NCI-H187 treated with DMSO at 0.1 percent for 48 hours (cell line): ENCODE data around the gene FAM20C.

Experiments
- DNase-seq: peaks from one replicate; lab custom pipeline; 2025; lab: John Stamatoyannopoulos, UW

FAM20C gene

DNA sequence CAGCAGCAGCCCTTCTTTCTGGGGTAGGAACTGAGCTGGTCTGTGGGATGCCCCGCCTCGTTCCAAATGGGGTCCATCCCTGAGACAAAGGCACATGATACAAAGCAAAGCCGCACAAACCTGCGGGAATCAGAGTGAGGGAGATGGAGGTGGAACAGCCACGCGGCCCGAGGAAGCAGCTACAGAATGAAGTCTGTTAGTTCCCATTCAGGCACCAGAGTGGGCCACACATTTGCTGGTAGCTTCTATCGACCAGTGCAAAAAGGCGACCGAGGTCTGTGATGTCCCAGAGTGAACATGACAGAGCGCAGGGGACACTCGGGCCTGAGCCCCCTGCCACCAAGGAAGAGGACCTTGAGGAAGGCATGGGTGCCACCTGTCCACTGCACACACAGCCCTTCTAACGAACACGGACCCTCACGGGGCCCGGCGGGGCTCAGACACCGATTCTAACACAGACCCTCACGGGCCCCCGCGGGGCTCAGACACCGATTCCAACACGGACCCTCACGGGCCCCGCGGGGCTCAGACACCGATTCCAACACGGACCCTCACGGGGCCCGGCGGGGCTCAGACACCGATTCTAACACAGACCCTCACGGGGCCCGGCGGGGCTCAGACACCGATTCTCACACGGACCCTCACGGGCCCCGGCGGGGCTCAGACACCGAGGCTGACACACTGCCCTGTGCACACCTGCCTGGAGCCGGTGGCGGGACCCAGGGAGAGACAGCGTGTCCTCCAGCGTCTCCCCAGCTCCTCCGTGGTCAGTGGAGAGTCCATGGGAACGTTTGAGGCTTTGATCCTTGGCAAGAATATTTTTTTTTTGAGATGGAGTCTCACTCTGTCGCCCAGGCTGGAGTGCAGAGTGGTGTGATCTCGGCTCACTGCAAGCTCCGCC, 32.8 kb upstream of the FAM20C start:
- DNase-seq = no peak

DNA sequence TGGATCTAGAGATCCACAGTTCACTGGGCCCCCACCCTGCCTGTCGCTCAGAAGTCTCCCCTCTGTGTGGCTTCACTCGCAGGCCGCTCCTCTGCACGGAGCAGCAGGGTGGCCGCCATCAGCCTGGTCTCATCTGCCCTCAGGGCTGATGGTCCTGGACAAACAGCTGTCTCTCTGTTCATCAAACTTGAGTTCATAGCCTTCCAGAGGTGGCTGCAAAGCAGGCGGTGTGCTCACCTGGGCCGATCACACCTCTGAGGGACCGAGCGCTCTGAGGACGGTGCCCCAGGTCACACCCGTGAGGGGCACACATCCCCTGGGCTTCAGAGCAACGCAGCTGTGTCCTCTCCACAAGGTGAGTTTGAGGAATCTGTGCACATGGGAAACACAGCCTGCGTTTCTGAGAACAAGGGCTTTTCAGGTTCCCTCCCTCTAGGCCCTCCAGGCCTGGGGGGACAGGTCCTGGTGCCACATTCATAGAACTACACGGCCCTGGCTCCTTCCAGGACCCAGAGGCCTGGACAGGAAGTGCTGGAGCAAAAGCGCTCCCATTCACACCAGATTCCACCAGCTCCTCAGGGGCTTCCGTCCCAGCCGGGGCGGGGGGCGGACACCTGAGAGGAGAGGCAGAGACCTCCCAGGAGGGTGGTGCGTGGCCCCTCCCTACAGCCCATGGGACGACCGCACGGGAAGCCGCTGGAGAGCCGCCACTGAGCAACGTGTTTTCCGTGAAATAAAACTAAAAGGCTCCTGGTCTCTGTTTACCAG, 31.2 kb upstream of the FAM20C start:
- DNase-seq = no peak

DNA sequence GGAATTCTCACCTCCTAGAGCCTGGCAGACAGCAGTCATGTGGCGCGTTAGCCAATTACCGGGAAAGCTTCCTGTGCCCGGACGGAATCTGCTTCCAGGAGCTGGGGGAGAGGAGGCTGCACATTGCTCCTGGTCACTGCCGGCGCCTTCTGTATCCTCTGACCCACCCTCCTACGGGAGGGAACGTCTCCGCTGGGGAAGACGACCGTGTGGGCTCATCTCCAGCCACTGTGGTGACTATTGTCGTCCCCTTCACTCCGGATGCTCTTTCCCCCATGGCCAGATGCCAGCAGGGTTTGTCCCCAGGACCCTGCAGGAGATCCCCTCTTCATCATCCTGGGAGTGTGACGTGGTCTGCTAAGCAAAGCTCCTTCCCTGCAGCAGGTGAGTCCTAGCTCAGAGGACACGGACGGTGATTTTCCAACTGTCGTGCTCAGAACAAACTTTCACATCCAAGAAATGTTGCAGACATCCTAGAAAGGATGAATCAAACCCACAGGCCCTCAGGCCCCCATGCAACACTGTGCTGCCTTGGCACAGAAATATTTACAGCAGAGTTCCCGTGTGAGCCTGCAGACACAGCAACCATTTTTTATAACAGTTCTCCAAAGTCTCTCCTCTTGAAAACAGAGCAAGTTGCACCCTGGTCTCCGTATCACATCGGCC, 29.6 kb upstream of the FAM20C start:
- DNase-seq = no peak

DNA sequence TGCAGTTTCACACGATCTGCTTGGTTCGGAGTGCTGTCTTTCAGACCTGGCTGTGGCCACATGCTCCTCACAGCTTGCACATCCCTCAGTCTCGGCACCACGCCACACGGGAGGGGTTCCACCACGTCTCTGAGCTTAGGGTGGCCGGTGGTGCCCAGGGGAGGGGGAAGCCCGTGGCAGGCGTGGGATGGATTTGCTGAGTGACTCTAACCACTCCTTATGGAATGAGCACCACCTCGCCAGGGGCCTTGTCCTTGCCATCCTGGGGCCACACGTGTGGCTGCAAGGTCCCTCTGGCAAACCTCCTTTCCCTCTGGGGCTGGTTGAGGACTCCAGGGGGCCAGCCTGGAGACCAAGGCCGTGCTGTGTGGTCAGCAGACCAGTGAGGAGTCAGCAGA, 29.1 kb upstream of the FAM20C start:
- no peak for DNase-seq

DNA sequence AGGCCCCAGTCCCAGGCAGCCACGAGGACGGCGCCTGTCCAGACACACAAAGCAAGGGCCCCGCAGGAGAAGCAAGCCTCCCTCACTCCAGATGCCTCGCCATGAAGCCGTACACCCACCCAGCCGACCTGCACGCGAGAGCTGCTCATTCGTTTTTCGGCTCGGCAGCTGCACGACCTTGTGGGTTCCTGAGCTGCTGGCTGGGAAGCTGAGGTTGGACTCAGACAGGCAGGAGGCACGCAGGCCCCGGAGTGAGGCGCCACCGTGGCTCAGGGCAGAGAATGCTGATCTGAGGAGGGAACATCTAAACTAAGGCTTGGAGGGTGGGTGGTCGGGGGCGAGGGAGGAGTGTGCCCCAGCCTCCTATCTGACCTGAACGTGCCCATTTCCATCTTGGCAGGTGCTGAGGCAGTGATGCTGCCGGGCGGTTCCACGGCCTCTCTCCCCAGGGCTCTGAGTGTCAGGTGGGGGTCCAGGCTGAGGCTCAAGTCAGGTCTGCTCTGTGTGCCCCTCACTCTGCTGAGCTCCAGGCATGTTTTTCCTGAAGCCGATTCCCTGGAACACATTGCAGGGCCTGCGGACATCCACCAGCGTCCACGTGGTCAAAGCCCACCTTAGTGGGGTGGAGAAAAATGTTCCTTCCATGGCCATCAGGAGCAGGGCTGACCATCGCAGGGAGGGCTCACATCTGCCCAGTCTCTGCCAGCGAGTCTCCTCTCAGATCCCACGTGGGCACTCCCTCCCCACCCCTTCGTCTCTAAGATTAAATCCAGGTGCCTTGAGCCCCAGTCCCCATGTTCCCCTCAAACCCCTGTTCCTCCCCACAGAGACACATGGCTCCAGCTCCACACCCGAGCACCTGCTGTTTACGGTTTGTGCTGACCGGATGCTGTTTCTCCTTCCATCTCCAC, 28.1 kb upstream of the FAM20C start:
- no peak for DNase-seq

DNA sequence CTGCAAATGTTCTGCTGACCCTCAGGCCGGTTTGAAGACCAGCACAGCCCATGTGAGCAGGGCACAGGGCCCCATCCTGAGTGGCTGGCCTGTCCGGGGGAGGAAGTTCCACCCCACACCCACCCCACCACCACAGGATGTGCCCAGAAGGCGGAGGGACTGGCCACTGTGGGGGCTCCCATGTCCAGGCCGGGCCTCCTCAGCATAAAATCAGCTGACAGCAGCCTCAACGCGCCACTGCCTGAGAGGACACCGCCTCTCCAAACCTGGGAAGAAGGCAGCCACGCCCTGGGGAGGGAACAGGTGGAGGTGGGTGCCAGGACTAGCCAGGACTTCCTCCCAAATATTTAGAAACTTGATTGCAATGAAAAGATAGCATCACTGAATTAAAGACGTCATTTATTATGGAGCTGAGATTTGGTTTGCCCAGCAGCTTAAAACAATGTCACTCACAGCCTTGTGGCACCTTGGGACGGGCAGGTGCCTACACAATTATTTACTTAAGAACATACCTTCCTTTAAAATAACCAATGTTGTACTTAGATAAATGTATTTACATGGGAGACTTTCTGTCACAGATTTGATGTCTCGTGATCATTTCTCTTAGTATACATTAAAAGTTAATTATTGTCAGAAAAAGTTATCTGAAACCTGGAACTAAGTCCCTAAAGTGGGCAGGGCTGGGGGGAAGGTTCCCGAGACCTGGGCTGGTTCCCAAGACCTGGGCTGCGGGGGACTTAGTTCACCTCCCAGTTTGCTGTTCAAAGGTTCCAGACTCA, 27.3 kb upstream of the FAM20C start:
- no peak for DNase-seq

DNA sequence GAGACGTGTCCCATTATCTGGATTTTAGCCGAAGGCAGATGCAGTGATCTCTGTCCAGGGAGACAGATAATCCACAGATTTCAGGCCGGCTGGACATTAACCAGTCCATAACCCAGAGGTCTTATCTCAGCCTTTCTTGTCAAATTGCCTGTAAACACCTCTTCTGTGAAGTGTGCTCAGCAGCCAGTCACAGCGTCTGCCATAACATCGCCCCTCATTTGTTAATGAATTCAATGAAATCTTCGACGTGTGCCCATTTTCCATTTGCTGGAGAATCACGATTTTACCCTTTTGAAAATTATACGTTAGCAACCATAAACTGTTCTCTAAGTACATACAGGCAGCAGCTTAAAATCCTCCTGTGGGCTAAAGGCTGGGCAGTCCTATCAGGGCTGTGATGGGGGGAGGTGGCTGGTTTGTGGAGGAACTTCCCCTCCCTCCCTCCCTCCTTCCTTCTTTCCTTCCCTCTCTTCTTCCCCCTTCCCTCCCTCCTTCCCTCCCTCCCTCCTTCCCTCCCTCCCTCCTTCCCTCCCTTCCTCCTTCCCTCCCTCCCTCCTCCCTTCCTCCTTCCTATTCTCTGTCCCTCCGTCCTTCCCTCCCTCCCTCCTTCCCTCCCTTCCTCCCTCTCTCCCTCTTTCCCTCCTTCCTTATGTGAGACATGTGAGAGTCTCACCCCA, 26.6 kb upstream of the FAM20C start:
- DNase-seq = no peak

DNA sequence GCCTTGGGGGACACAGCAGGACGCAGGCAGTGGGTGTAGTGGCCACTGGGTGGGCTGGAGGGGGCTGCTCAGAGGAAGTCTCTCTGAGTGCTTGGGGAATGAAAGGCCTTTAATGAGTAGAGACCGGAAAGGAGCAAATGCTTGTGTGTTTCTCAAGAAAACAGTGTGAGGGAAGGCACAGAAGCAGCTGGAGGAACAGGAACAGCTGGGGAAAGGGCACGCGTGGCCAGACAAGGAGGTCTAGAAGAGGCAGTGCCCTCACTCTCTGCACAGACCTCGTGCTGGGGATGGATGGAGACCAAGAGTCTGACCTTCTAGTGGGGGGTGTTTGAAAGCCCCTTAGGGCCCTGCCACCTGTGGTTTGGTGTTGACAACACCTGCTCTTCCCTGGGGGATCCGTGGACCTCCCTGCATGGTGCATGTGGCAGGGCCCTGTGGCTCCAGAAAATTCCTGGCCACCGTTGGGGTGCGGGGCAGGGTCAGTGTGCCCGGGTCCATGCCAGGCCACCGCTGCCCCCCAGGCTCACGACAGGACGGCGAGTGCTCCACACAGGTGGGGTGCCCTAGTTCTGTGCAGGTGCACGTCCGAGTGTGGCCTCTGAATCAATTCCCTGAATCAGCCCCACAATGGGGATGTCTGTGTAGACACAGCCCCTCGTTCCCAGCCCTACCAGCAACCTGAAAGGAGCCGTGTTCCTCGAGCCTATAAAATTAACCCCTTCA, 25.9 kb upstream of the FAM20C start:
- DNase-seq = no peak

DNA sequence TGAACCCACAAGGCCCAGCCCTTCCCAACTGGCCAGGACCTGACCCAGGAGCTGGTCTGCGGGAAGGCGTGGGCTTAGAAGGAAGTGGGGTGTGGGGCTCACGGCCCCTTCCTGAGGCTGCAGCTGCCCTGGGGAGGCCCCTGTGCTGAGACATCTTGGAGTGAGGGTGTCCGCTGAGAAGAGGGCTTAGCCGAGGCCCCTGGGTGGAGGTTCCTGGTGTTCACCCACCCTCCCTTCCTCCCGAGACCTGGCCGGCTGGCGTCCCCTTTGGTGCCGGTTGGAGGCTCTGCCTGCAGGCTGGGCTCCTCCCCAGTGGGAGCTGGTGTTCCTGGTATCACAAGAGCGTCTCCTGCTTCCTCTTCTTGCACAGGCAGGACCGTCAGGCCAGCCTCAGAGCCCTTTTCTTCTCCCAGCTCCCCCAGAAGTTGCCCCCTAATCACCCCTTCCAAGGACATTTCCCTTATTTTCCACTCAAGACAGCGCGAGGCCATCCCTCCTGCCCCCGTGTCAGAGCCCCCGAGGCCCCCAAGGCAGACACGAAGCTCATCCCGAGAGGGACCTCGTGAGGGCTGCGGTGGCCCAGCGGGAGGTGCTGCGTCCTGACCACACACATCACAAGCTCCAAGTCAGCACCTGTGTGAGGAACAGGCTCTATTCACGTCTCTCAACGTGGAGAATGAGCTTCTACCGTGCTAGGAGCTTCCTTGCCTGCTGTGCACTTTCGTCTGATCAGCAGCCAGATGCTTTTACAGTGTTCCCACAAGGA, 25.1 kb upstream of the FAM20C start:
- DNase-seq = no peak

DNA sequence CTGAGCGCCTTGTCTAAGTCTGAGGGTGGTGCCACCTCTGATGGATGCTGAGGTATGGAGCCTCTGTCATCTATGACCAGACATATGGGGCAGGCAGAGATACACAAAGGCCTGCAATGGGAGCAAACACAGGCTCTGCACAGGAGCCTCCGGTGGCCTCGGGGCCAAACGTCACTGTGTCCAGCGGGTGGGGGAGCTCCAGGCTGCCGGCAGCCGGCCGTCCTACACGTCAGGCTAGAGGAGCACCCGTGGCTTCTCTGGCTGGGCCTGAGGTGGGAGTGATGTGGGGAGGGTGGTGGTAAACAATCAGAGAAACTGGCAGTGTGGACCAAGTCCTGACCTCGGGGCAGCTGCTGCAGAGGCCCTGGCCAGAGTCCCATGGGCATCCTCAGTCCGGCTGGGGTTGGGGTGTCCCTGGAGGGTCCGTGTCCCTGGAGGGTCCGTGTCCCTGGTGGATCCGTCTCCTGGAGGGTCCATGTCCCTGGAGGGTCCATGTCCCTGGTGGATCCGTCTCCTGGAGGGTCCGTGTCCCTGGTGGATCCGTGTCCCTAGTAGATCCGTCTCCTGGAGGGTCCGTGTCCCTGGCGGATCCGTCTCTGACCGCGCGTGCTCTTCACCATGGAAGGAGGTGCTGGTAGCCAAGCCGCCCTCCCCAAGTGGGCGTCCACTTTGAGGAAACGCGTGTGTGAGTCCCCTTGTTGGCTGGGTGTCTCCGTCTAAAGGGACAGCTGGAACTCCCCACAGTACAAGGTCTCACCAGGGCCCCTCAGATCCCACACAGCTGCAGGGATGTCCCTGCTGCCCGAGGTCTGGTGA, 24.2 kb upstream of the FAM20C start:
- no peak for DNase-seq

DNA sequence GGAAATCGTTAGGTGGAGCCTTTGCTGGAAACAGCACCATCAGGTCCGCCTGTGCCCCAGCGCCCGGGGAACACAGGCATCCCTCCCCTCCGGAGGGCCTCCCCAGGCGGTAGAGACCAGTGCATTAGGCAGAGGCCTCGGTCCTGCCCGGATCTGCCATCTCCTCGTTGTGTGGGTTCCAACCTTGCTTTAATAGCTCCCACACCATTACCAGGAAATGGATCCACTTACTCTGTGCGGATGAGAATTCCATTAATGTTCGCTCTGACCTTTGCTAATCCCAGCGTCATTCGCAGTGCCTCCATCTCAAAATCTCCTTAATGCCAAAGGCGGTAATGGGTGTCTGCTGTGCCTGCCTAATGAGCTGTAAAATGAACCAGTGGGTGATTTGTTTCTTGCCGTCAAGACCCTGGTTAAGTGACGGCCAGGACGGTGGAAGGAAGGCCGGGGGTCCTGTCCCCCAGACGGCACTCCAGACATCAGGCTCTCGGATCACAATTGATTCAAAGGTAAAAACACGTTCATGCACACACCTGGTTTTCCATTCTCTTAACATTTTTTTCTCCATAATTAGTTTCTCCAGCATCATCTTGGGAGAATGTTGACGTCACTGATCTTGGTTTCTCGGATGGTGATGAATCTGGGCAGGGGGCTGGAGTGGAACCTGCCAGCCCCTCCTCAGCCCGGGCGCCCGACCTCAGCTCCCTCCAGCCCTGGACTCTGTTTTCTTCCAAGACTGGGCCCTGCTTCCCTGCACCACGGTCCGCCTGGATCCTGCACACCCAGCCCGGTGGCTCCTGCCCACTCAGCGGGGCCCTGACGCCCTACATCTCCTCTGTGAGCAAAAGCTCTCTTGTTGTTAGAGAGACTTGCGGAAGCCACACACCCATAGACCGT, 22.8 kb upstream of the FAM20C start:
- no peak for DNase-seq

DNA sequence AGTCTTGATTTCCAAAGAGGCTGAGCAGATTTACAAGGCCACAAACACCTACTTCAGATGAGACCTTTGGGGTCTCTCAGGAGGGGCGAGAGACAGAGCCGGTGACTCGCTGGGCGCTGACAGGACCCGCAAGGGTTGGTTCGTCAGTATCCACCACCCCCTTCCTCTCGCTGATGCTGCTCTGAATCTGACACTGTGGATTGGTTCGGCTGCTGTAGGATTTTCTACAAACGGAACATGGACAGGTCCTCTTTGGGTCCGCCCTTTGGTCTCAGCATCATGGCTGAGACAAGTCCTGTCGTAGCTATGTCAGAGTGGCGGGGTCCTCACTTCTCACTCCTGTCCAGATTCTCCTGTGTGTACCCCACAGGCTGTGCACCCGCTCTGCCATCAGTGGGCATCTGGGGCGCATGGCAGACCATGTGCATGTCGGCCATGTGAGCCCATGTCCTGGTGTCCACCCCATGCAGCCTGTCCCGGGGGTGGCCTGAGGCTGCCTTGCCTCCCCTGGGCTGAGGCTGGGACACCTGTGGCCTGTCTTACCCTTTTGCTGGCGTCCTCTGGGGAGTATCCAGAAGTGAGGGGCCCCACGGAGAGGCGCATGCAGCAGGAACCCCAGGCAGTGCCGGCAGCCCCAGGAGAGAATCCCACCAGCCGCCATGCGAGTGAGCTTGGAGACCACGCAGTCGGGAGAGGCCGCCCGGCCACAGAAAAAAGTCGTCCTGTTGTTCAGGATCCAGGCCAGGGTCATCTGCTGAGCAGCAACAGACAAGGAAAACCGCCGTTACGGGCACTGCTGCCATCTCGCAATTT, 21.6 kb upstream of the FAM20C start:
- DNase-seq = no peak

DNA sequence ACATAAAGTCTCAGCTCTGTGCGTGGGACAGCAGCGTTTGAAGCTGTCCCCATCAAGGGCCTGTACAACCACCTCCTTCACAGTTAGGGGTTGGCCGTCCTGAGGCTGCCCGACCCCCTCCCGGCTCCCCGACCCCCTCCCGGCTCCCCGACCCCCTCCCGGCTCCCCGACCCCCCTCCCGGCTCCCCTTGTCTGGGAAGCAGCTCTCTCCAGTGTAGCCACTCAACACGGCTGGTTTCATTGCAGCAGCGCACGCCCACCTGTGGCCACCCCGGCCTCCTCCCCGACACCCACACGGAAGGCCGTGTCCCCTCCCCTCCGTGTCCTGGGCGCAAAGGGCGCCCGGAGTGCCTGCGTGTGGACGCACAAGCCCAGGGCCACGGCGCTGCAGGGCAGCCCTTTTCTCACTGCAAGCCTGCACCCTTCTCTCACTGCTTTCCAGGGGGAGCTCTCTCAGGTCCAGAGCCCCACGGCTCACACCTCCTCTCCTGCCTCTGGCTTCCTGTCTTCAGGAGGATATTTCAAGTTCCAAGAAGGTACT, 20.9 kb upstream of the FAM20C start:
- DNase-seq = no peak

DNA sequence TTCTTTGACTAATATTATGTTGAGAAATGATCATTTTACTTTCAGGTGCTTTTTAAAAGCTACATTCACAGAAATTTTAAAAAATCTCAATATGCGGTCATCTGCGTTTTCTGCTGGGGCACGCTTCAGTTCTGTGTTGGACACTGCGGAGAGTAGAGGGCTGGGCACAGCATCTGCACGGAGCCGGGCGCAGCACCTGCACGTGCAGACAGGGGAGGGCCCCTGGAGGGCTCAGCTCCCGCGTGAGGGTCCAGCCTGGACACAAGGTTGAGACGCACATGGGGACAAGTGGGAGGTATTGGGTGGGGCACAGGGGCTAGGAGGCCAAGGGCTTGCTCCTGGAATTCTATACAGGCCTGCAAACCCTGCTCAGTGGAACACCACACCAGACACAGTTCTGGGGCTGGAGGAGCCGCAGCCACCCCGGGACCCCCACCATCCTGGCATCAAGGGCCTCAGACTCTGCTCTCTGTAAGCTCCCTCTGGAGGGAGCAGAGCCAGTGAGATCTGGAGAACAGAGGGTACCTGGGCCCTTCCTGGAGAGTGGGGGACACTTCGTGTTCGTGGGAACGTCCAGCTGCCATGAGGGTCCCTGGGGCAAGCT, 20.4 kb upstream of the FAM20C start:
- no peak for DNase-seq

DNA sequence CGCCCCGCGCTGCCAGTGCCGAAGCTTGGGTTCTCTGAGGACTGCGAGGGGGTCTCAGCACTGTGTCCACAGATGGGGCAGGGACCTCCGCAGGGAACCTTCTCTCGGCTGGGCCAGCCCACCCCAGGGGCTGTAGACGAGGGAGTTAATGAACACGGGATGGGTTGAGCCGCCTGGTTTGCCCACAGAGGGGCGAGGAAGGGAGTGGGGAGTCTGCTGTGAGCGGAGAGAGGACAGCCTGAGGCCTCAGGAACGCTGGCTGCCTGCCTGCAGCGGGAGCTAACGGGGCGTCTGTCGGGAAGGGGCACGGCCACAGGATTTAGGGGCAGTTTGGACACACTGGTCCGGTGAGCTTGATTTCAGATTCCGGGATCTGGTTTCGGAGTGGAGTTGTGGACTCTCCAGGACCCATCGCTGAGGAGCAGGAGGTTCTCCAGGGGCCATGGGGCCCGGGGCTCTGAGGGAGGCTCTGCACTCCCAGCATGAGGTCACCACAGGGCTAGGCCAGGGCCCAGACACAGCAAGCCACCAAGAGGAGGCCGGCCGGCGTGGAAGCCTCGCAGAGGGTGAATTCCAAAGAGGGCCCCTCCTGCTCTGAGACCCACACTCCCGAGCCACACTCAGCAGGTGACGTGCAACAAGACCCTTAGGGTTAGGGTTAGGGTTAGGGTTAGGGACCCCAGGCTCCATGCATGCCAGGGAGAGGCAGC, 19.0 kb upstream of the FAM20C start:
- DNase-seq = no peak
